SU-DHL-6 (cell line): Measurements from ENCODE around the gene HNRNPM.

ENCODE experiments used
- H2AFZ ChIP-seq: fragments of 200-600 bp; sonication (generic); 2 replicates; pipeline ENCODE4 v1.6.1; 2014; ENCODE audit warnings: low read depth, mild to moderate bottlenecking, moderate library complexity, mixed read lengths, antibody characterized with exemption, low read length; ENCODE audit not compliant: severe bottlenecking
- H3F3A ChIP-seq: fragments of 200-600 bp; shearing (Covaris generic); 2 replicates; pipeline ENCODE4 v1.6.0; 2016; ENCODE audit warnings: antibody characterized with exemption, mild to moderate bottlenecking; ENCODE audit not compliant: insufficient read depth
- H3K27ac ChIP-seq: fragments of 200-600 bp; sonication (generic); 2 replicates; pipeline ENCODE4 v1.5.1; 2016; ENCODE audit warnings: low read depth, mild to moderate bottlenecking, low read length, moderate library complexity, mixed read lengths
- H3K27me3 ChIP-seq: fragments of 200-600 bp; sonication (generic), shearing (Covaris generic); 2 replicates; pipeline ENCODE4 v1.6.0; 2014; ENCODE audit warnings: mild to moderate bottlenecking, low read length
- H3K36me3 ChIP-seq: fragments of 200-600 bp; sonication (generic); 2 replicates; pipeline ENCODE4 v1.6.1; 2014; ENCODE audit warnings: mild to moderate bottlenecking, low read length, mixed read lengths
- H3K4me2 ChIP-seq: fragments of 300-600, 200-600 bp; shearing (Covaris generic), sonication (generic); 2 replicates; pipeline ENCODE4 v1.6.0; 2014; ENCODE audit warnings: low read length, low read depth, mild to moderate bottlenecking; ENCODE audit not compliant: poor library complexity, severe bottlenecking
- H3K4me3 ChIP-seq: fragments of 200-600 bp; sonication (generic); 2 replicates; pipeline ENCODE4 v1.5.1; 2014; ENCODE audit warnings: antibody characterized with exemption, low read length, mild to moderate bottlenecking, mixed read lengths; ENCODE audit not compliant: insufficient read depth, poor library complexity, severe bottlenecking
- H3K79me2 ChIP-seq: fragments of 200-600 bp; sonication (generic); 2 replicates; pipeline ENCODE4 v1.6.1; 2014; ENCODE audit warnings: mild to moderate bottlenecking, low read length, moderate library complexity; ENCODE audit not compliant: insufficient read depth
- H3K9ac ChIP-seq: fragments of 200-600 bp; sonication (generic); 2 replicates; pipeline ENCODE4 v1.7.0; 2014; ENCODE audit warnings: mild to moderate bottlenecking, low read length
- H3K9me2 ChIP-seq: fragments of 200-600 bp; sonication (generic); replicated peaks from 2 replicates; pipeline ENCODE4 v1.6.1; 2014; ENCODE audit warnings: low read length; ENCODE audit not compliant: insufficient read depth
- H3K9me3 ChIP-seq: fragments of 200-600 bp; sonication (generic); 2 replicates; pipeline ENCODE4 v1.6.1; 2014; ENCODE audit warnings: low read length, mixed read lengths; ENCODE audit not compliant: insufficient read depth
- H4K20me1 ChIP-seq: fragments of 200-600 bp; sonication (generic); 2 replicates; pipeline ENCODE4 v1.6.1; 2014; ENCODE audit warnings: low read depth, mild to moderate bottlenecking, antibody characterized with exemption, low read length, moderate library complexity, mixed read lengths
- CTCF ChIP-seq: fragments of 200-600 bp; sonication (generic); IDR thresholded peaks from one replicate; pipeline ENCODE4 v1.5.1; 2017; ENCODE audit warnings: antibody characterized with exemption, mild to moderate bottlenecking, low read length, moderate library complexity; ENCODE audit not compliant: insufficient read depth, poor library complexity, severe bottlenecking
- EZH2phosphoT487 ChIP-seq: fragments of 200-600 bp; sonication (generic), shearing (Covaris generic); conservative IDR thresholded peaks from 2 replicates; pipeline ENCODE4 v1.6.1; 2018; ENCODE audit warnings: mild to moderate bottlenecking, antibody characterized with exemption, low read length, moderate library complexity, mixed read lengths

Gene HNRNPM

GRCh38 chr19:8454218-8454617 is 9.4 kb downstream of the HNRNPM start:
- peaks cover 58% of the 10 kb centered on the region for H4K20me1 ChIP-seq
- H3F3A ChIP-seq: 0 out of 2 replicates have a peak, but pooled peaks cover under 1% of the 10 kb centered on the region
- H3K27me3 ChIP-seq: no peaks in the 10 kb centered on the region
- H3K4me3 ChIP-seq: no peak overlapping the region
- H2AFZ ChIP-seq: no peak overlapping the region
- no peaks in the 10 kb centered on the region for H3K9me2 ChIP-seq
- TF ChIP-seq EZH2phosphoT487: no peak
- no peak for TF ChIP-seq CTCF
- peaks cover 23% of the 10 kb centered on the region for H3K36me3 ChIP-seq
- no peak overlapping the region for H3K27ac ChIP-seq
- peaks cover 99% of the 10 kb centered on the region for H3K79me2 ChIP-seq
- H3K9me3 ChIP-seq: no peaks in the 10 kb centered on the region
- no peak overlapping the region for H3K4me2 ChIP-seq
- no peak overlapping the region for H3K9ac ChIP-seq

GRCh38 chr19:8455018-8455417 is 10.2 kb downstream of the HNRNPM start:
- Histone ChIP-seq H3K9me3 (no peaks in the 10 kb centered on the region), H3F3A (no peaks in the 10 kb centered on the region), H2AFZ (no peak overlapping the region), H3K79me2 (peaks cover 99% of the 10 kb centered on the region), H4K20me1 (peaks cover 62% of the 10 kb centered on the region), H3K27me3 (no peaks in the 10 kb centered on the region), H3K36me3 (peaks cover 23% of the 10 kb centered on the region), H3K9ac (no peak overlapping the region), H3K9me2 (no peaks in the 10 kb centered on the region), H3K27ac (no peak overlapping the region), H3K4me3 (no peak overlapping the region), H3K4me2 (no peak overlapping the region)
- no peak for TF ChIP-seq EZH2phosphoT487
- no peak for TF ChIP-seq CTCF

- TF ChIP-seq EZH2phosphoT487 (no peak), CTCF (no peak)
- no peak overlapping the region for H3K4me3 ChIP-seq
- H3F3A ChIP-seq: 0 out of 2 replicates have a peak, but pooled peaks cover 5% of the 10 kb centered on the region
- peaks cover 72% of the 10 kb centered on the region for H4K20me1 ChIP-seq
- no peak overlapping the region for H3K27ac ChIP-seq
- H3K9me3 ChIP-seq: no peaks in the 10 kb centered on the region
- no peaks in the 10 kb centered on the region for H3K27me3 ChIP-seq
- no peak overlapping the region for H3K4me2 ChIP-seq
- peaks cover 23% of the 10 kb centered on the region for H3K36me3 ChIP-seq
- H3K9me2 ChIP-seq: no peaks in the 10 kb centered on the region
- peaks cover 100% of the 10 kb centered on the region for H3K79me2 ChIP-seq
- no peak overlapping the region for H3K9ac ChIP-seq
- H2AFZ ChIP-seq: no peak overlapping the region
Measured at GRCh38 chr19:8456064-8456463, 11.3 kb downstream of the HNRNPM start.

- H3F3A ChIP-seq: 0 out of 2 replicates have a peak, but pooled peaks cover 5% of the 10 kb centered on the region
- H3K4me2 ChIP-seq: no peak overlapping the region
- H3K79me2 ChIP-seq: peaks cover 100% of the 10 kb centered on the region
- H3K9me2 ChIP-seq: no peaks in the 10 kb centered on the region
- no peak overlapping the region for H2AFZ ChIP-seq
- H3K27me3 ChIP-seq: no peaks in the 10 kb centered on the region
- TF ChIP-seq EZH2phosphoT487 (no peak), CTCF (no peak)
- H3K4me3 ChIP-seq: no peak overlapping the region
- H3K9me3 ChIP-seq: no peaks in the 10 kb centered on the region
- no peak overlapping the region for H3K9ac ChIP-seq
- H3K36me3 ChIP-seq: peaks cover 24% of the 10 kb centered on the region
- peaks cover 73% of the 10 kb centered on the region for H4K20me1 ChIP-seq
- no peak overlapping the region for H3K27ac ChIP-seq
Measured at GRCh38 chr19:8457209-8457608, 12.4 kb downstream of the HNRNPM start.
